Measurements from ENCODE around the gene BLM. TPM values are rescaled to one million over a fixed set of nuclear protein-coding genes. Genes with fewer than 3 reads are reported as not detected.

The BLM gene
- total RNA-seq, 1 experiment from 2014 or later, result 40.0 TPM

DNA sequence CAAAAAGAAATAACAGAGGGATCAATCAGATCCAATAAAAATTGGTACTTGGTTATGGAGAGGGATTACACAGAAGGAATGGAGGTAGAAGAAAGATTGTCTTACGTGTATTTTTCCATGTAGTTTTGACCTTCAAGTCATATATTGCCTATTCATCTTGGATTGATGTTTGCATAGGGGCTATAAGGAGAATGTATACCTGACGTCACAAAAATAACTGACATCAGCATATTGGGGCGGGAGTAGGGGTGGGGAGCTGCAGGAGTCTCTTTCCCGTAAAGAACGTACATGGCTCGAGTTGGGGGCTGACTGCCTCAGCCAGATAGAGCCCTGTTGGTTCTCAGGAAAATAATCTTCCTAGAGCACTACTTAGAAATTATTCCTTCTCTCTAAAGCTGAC is 145.3 kb downstream of the BLM start:
- Histone ChIP-seq H3K9me3 (ENCODE audit: low read depth, low read length, poor library complexity, severe bottlenecking) (no peaks in the 10 kb centered on the region), H3K4me1 (ENCODE audit: insufficient read depth, low read length, poor library complexity, severe bottlenecking) (no peaks in the 10 kb centered on the region), H3K4me3 (ENCODE audit: low read depth, low read length, poor library complexity, severe bottlenecking) (no peak overlapping the region), H3K36me3 (ENCODE audit: insufficient read depth, low read length, poor library complexity, severe bottlenecking) (no peaks in the 10 kb centered on the region), H3K27ac (ENCODE audit: low read depth, low read length, poor library complexity, severe bottlenecking) (no peak overlapping the region), H3K27me3 (replicated peaks; ENCODE audit: insufficient read depth, low read depth, low read length, poor library complexity) (no peaks in the 10 kb centered on the region)
- DNase-seq (ENCODE audit: low spot score), result no peak
- ChIA-PET POLR2A (ENCODE audit: low non-redundant PET) (no interaction called here), CTCF (no interaction called here)
- no TSS peak for BruUV-seq (replicated peaks)
- TF ChIP-seq, protein P1, sequence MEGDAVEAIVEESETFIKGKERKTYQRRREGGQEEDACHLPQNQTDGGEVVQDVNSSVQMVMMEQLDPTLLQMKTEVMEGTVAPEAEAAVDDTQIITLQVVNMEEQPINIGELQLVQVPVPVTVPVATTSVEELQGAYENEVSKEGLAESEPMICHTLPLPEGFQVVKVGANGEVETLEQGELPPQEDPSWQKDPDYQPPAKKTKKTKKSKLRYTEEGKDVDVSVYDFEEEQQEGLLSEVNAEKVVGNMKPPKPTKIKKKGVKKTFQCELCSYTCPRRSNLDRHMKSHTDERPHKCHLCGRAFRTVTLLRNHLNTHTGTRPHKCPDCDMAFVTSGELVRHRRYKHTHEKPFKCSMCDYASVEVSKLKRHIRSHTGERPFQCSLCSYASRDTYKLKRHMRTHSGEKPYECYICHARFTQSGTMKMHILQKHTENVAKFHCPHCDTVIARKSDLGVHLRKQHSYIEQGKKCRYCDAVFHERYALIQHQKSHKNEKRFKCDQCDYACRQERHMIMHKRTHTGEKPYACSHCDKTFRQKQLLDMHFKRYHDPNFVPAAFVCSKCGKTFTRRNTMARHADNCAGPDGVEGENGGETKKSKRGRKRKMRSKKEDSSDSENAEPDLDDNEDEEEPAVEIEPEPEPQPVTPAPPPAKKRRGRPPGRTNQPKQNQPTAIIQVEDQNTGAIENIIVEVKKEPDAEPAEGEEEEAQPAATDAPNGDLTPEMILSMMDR (conservative IDR thresholded peaks at IDR 0.05; ENCODE audit: low read depth, low read length), result no peak
- intact Hi-C loops (cut with micrococcal nuclease; ENCODE audit: unreplicated experiment), result no loop called here

DNA sequence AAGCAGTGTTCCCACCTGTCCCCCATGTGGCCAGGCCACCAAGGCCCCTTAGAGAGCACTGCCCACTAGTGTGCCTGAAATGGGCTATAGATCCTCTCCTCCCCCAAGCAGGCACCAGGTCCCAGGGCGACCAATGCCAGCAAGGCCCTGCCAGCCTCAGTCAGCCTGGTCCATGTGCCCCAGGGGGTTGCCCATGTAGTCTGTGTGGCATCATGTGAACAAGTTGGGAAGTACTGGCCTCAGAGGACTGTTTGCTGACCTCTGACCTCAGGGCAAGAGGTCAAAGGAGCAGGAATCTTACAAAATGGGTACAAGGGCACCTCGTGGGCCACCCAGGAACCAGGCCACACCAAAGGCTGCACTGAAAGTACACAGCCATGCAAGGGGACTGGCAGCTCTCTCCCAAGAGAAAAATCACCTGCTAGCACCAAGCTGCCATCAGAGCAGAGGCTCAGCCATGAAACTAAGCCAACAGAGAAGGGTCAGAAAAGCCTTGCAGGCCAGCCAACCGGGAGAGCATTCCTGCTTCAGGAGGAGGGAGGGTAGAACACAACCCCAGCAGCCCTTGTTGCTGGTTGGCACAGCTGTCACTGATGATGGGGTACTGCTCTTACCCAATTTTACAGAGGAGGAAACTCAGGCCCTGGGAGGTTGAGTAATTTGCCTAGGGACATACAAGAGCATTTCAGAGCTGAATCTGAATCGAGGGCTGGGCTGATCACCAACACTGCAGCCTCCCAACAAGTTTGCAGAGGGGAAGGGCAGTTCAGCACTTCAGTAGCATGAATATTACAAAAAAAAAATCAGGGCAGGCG is 146.0 kb downstream of the BLM start:
- Histone ChIP-seq H3K9me3 (ENCODE audit: low read depth, low read length, poor library complexity, severe bottlenecking) (no peaks in the 10 kb centered on the region), H3K27me3 (replicated peaks; ENCODE audit: insufficient read depth, low read depth, low read length, poor library complexity) (no peaks in the 10 kb centered on the region), H3K4me3 (ENCODE audit: low read depth, low read length, poor library complexity, severe bottlenecking) (no peak overlapping the region), H3K27ac (ENCODE audit: low read depth, low read length, poor library complexity, severe bottlenecking) (no peak overlapping the region), H3K36me3 (ENCODE audit: insufficient read depth, low read length, poor library complexity, severe bottlenecking) (no peaks in the 10 kb centered on the region), H3K4me1 (ENCODE audit: insufficient read depth, low read length, poor library complexity, severe bottlenecking) (peaks cover 2% of the 10 kb centered on the region)
- BruUV-seq (replicated peaks), result no TSS peak
- TF ChIP-seq, protein P1 (conservative IDR thresholded peaks at IDR 0.05; ENCODE audit: low read depth, low read length), result no peak
- TF ChIP-seq EZH2 (IDR thresholded peaks at IDR 0.05; ENCODE audit: borderline replicate concordance, low read depth, low read length, poor library complexity, severe bottlenecking), result no peak
- POLR2A ChIA-PET (ENCODE audit: low non-redundant PET), result no interaction called here
- CTCF ChIA-PET, result no interaction called here
- DNase-seq (ENCODE audit: low spot score), result no peak
- intact Hi-C loops (cut with micrococcal nuclease; ENCODE audit: unreplicated experiment), result no loop called here

DNA sequence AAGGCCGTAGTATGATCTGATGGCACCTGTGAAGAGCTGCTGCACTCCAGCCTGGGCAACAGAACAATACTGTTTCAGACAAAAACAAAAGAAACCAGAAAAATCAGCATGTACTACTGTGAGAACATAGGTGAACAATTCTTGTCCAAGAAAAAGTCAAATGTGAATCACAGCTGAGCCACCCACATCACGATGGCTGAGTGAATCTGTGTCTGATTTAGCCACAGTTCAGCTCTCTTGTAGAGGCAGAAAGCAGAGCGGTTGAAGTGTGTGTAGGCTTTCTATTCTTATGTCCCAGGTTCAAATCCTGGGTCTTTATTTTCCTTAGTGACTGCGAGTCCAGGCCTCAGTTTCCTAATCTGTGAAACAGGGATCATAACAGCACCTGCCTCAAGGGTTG is 146.8 kb downstream of the BLM start:
- no peak for DNase-seq (ENCODE audit: low spot score)
- Histone ChIP-seq H3K4me1 (ENCODE audit: insufficient read depth, low read length, poor library complexity, severe bottlenecking) (peaks cover 10% of the 10 kb centered on the region), H3K27me3 (replicated peaks; ENCODE audit: insufficient read depth, low read depth, low read length, poor library complexity) (no peaks in the 10 kb centered on the region), H3K9me3 (ENCODE audit: low read depth, low read length, poor library complexity, severe bottlenecking) (no peaks in the 10 kb centered on the region), H3K4me3 (ENCODE audit: low read depth, low read length, poor library complexity, severe bottlenecking) (no peak overlapping the region), H3K36me3 (ENCODE audit: insufficient read depth, low read length, poor library complexity, severe bottlenecking) (no peaks in the 10 kb centered on the region), H3K27ac (ENCODE audit: low read depth, low read length, poor library complexity, severe bottlenecking) (no peak overlapping the region)
- BruUV-seq (replicated peaks), result no TSS peak
- ChIA-PET CTCF (no interaction called here), POLR2A (ENCODE audit: low non-redundant PET) (no interaction called here)
- TF ChIP-seq, protein P1 (conservative IDR thresholded peaks at IDR 0.05; ENCODE audit: low read depth, low read length), result no peak
- TF ChIP-seq EZH2 (IDR thresholded peaks at IDR 0.05; ENCODE audit: borderline replicate concordance, low read depth, low read length, poor library complexity, severe bottlenecking), result no peak
- intact Hi-C loops (cut with micrococcal nuclease; ENCODE audit: unreplicated experiment), result no loop called here
